Stimulated activated CD4-positive, alpha-beta T cell treated with anti-CD3 and anti-CD28 coated beads, Interleukin-1b, Interleukin-23, amount 100 ng/mL, for 4 hours (primary cell): ENCODE data around the gene CABP7.

Experiments used
- DNase-seq, 2 donors: peaks; one replicate each; pipeline ENCODE4 v3.0.0-alpha.2; 2020; ENCODE audit warnings: low read depth in 2 of 2

Gene CABP7

GRCh38 chr22:29722587-29722986 lies 2.8 kb downstream of the CABP7 start:
- no peak for DNase-seq

GRCh38 chr22:29723766-29724165 lies 4.0 kb downstream of the CABP7 start:
- DNase-seq, result no peak

- DNase-seq, result no peak
Measured at GRCh38 chr22:29724843-29725242, 5.0 kb downstream of the CABP7 start.

GRCh38 chr22:29726106-29726505 lies 6.3 kb downstream of the CABP7 start:
- no peak for DNase-seq

- no peak for DNase-seq
Measured at GRCh38 chr22:29726512-29727130, 6.8 kb downstream of the CABP7 start.

GRCh38 chr22:29727131-29727523 lies 7.3 kb downstream of the CABP7 start:
- no peak for DNase-seq

- no peak for DNase-seq
Measured at GRCh38 chr22:29729161-29729560, 9.4 kb downstream of the CABP7 start.

GRCh38 chr22:29731058-29731850 lies 11.5 kb downstream of the CABP7 start:
- no peak for DNase-seq

- no peak for DNase-seq
Measured at GRCh38 chr22:29732883-29733282, 13.1 kb downstream of the CABP7 start.

- DNase-seq, result no peak
Measured at GRCh38 chr22:29733362-29734201, 13.8 kb downstream of the CABP7 start.

GRCh38 chr22:29734406-29734805 lies 14.6 kb downstream of the CABP7 start:
- no peak for DNase-seq

GRCh38 chr22:29734838-29735237 lies 15.0 kb downstream of the CABP7 start:
- no peak for DNase-seq

GRCh38 chr22:29735416-29735815 lies 15.6 kb downstream of the CABP7 start:
- DNase-seq, result no peak

- DNase-seq, result no peak
Measured at GRCh38 chr22:29737251-29738117, 17.7 kb downstream of the CABP7 start.

- no peak for DNase-seq
Measured at GRCh38 chr22:29738118-29738815, 18.5 kb downstream of the CABP7 start.

- no peak for DNase-seq
Measured at GRCh38 chr22:29739346-29739875, 19.6 kb downstream of the CABP7 start.

GRCh38 chr22:29740216-29740615 lies 20.4 kb downstream of the CABP7 start:
- no peak for DNase-seq

GRCh38 chr22:29741926-29742325 lies 22.1 kb downstream of the CABP7 start:
- no peak for DNase-seq

- no peak for DNase-seq
Measured at GRCh38 chr22:29742326-29742725, 22.5 kb downstream of the CABP7 start.

- no peak for DNase-seq
Measured at GRCh38 chr22:29744902-29745301, 25.1 kb downstream of the CABP7 start.

GRCh38 chr22:29747832-29748231 lies 28.0 kb downstream of the CABP7 start:
- no peak for DNase-seq
